ENCODE results near the gene HTR1D.

GRCh38 chr1:23196627-23197328 lies 20.5 kb downstream of the HTR1D start:
- no peak for TF ChIP-seq CTCF (IDR thresholded peaks at IDR 0.05; ENCODE audit: borderline replicate concordance, extremely low read depth, low read length, poor library complexity, severe bottlenecking)
- no peak for TF ChIP-seq EZH2 (IDR thresholded peaks at IDR 0.05; ENCODE audit: borderline replicate concordance, low read depth, low read length, severe bottlenecking)

All from DND-41 (cell line).